ENCODE results near the gene ABO. TPM values are rescaled to one million over a fixed set of nuclear protein-coding genes. Genes with fewer than 3 reads are reported as not detected.
"Not testable (repeated sequence)": the region's sequence is repeated elsewhere in the genome, so short reads cannot be mapped to it uniquely, and the experiment has no call there.

The ABO gene
- total and polyA plus RNA-seq, 7 experiments from 2014 or later, result 1.7 to 3.3 TPM; not detected in 5

DNA sequence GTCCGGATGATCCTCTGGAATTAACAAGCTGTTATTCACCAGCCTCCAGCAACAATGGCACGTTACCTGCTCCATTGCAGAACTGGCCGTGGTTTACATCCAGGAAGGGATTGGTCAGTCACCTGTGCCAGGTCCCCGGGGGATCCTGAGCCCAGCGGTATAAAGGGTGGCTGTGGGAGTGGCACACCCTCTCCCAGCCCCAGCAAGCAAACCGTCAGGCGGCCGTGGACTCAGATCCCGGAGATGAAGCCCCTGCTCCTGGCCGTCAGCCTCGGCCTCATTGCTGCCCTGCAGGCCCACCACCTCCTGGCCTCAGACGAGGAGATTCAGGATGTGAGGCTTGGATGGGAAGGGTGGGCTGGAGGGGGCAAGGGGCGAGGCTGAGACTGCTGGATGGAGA lies 42.5 kb upstream of the ABO start:
- H3K9me3 Mint-ChIP-seq; H3K27me3 ChIP-seq (ENCODE audit: control insufficient read depth in 2 of 2, insufficient read depth in 2 of 2, low read length in 2 of 2); DNase-seq; H3K27me3 Mint-ChIP-seq; H3K27ac Mint-ChIP-seq; POLR2A ChIA-PET; CTCF ChIA-PET; intact Hi-C loops (cut with micrococcal nuclease); H3K4me3 ChIP-seq (ENCODE audit: low read length); ATAC-seq; H3K4me3 Mint-ChIP-seq; H3K27ac ChIP-seq (ENCODE audit: low read depth, low read length); H3K36me3 Mint-ChIP-seq; H3K36me3 ChIP-seq (ENCODE audit: control insufficient read depth in 2 of 3, insufficient read depth in 3 of 3, low read length in 3 of 3); H3K4me1 ChIP-seq (ENCODE audit: control insufficient read depth in 2 of 2, insufficient read depth in 2 of 2, low read length in 2 of 2); H3K4me1 Mint-ChIP-seq; H3K9me3 ChIP-seq (ENCODE audit: control insufficient read depth in 2 of 3, low read length in 3 of 3): not testable (repeated sequence)

DNA sequence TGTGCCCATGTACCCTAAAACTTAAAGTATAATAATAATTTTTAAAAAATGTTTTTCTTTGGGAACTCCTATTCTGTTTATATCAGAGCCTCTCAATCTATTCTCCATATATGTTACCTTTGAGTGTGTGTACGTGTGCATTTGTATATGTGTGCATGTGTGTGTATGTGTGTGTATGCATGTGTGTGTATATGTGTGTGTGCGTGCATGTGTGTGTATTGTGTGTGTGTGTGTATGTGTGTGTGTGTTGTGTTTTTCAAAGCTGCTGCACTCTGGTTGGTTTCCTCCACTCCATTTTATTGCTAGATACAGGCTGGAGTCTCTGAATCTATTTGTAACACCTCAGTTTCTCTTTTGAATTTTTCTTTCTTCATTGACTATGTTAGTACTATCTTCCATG lies 41.0 kb upstream of the ABO start:
- ATAC-seq, result no peak
- no peak for DNase-seq
- Histone ChIP-seq H3K4me1 (ENCODE audit: control insufficient read depth in 2 of 2, insufficient read depth in 2 of 2, low read length in 2 of 2) (no peaks in the 10 kb centered on the region), H3K27ac (ENCODE audit: low read depth, low read length) (no peak overlapping the region), H3K4me3 (ENCODE audit: low read length) (no peak overlapping the region), H3K9me3 (ENCODE audit: control insufficient read depth in 2 of 3, low read length in 3 of 3) (no peaks in the 10 kb centered on the region), H3K36me3 (ENCODE audit: control insufficient read depth in 2 of 3, insufficient read depth in 3 of 3, low read length in 3 of 3) (no peaks in the 10 kb centered on the region), H3K27me3 (ENCODE audit: control insufficient read depth in 2 of 2, insufficient read depth in 2 of 2, low read length in 2 of 2) (no peaks in the 10 kb centered on the region)
- H3K27me3 Mint-ChIP-seq, result peaks cover 0 to 3% (median 0%) of the 10 kb centered on the region in 5 donors
- no peaks in the 10 kb centered on the region for H3K4me1 Mint-ChIP-seq
- no peak overlapping the region for H3K4me3 Mint-ChIP-seq
- intact Hi-C loops (cut with micrococcal nuclease), result no loop called here
- CTCF ChIA-PET, result no interaction called here
- H3K27ac Mint-ChIP-seq, result no peak overlapping the region
- POLR2A ChIA-PET, result no interaction called here
- peaks cover 0 to 2% (median 0%) of the 10 kb centered on the region in 11 donors for H3K9me3 Mint-ChIP-seq
- no peaks in the 10 kb centered on the region for H3K36me3 Mint-ChIP-seq

DNA sequence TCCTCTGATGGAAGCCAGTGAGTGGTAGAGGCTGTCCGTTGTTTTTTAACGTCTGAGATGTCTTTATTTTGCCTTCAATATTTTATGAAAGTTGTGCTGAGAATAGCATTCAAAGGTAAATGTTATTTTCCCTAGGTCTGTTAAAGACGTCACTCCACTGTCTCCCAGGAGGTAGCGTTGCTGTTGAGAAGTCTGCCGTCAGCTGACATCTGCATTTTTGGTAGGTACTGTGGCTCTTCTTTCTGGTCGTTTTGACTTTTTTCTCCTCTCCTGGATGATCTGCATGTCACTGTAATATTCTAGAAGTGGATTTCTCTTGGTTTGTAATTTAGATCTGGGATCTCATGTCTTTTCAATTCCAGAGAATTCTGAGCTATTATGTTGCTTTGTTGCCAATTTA lies 34.6 kb upstream of the ABO start:
- POLR2A ChIA-PET, result no interaction called here
- Histone ChIP-seq H3K4me1 (ENCODE audit: control insufficient read depth in 2 of 2, insufficient read depth in 2 of 2, low read length in 2 of 2) (no peaks in the 10 kb centered on the region), H3K4me3 (ENCODE audit: low read length) (no peak overlapping the region), H3K27ac (ENCODE audit: low read depth, low read length) (no peak overlapping the region), H3K9me3 (ENCODE audit: control insufficient read depth in 2 of 3, low read length in 3 of 3) (no peaks in the 10 kb centered on the region), H3K36me3 (ENCODE audit: control insufficient read depth in 2 of 3, insufficient read depth in 3 of 3, low read length in 3 of 3) (no peaks in the 10 kb centered on the region), H3K27me3 (ENCODE audit: control insufficient read depth in 2 of 2, insufficient read depth in 2 of 2, low read length in 2 of 2) (no peaks in the 10 kb centered on the region)
- H3K4me3 Mint-ChIP-seq, result no peak overlapping the region
- no peak overlapping the region for H3K27ac Mint-ChIP-seq
- intact Hi-C loops (cut with micrococcal nuclease), result no loop called here
- peaks cover 0 to 6% (median 0%) of the 10 kb centered on the region in 11 donors for H3K9me3 Mint-ChIP-seq
- ATAC-seq, result no peak
- H3K27me3 Mint-ChIP-seq, result peaks cover 9 to 30% (median 18%) of the 10 kb centered on the region in 5 donors
- no peak for DNase-seq
- CTCF ChIA-PET, result no interaction called here
- H3K4me1 Mint-ChIP-seq, result no peaks in the 10 kb centered on the region
- H3K36me3 Mint-ChIP-seq, result peaks cover 0 to 4% (median 0%) of the 10 kb centered on the region in 5 donors

DNA sequence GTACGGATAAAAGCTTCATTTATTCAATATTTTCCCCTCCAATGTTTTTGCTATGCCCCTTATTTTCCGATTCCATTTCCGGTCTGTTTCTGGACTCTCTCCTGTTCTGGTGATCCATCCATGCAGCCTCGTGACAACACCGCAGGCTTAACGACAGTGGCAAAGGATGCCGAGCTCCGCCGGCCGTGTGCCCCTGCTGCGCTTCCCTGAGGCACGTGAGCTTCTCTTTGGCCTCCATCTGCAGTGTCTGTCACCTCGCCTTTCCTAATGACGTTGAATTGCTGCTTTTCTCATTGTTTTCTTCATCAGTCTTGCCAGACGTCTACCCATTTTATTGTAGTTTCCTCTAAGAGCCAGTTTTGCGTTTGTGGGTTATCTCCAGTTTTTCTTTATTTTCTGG lies 32.3 kb upstream of the ABO start:
- H3K4me1 Mint-ChIP-seq, result no peaks in the 10 kb centered on the region
- peaks cover 9 to 30% (median 18%) of the 10 kb centered on the region in 5 donors for H3K27me3 Mint-ChIP-seq
- DNase-seq (no peak), ATAC-seq (no peak)
- Histone ChIP-seq H3K4me1 (ENCODE audit: control insufficient read depth in 2 of 2, insufficient read depth in 2 of 2, low read length in 2 of 2) (no peaks in the 10 kb centered on the region), H3K36me3 (ENCODE audit: control insufficient read depth in 2 of 3, insufficient read depth in 3 of 3, low read length in 3 of 3) (no peaks in the 10 kb centered on the region), H3K27ac (ENCODE audit: low read depth, low read length) (no peak overlapping the region), H3K9me3 (ENCODE audit: control insufficient read depth in 2 of 3, low read length in 3 of 3) (no peaks in the 10 kb centered on the region), H3K4me3 (ENCODE audit: low read length) (no peak overlapping the region), H3K27me3 (ENCODE audit: control insufficient read depth in 2 of 2, insufficient read depth in 2 of 2, low read length in 2 of 2) (no peaks in the 10 kb centered on the region)
- CTCF ChIA-PET, result no interaction called here
- H3K9me3 Mint-ChIP-seq, result peaks cover 0 to 6% (median 0%) of the 10 kb centered on the region in 11 donors
- peaks cover 0 to 4% (median 0%) of the 10 kb centered on the region in 5 donors for H3K36me3 Mint-ChIP-seq
- no peak overlapping the region for H3K27ac Mint-ChIP-seq
- POLR2A ChIA-PET, result no interaction called here
- intact Hi-C loops (cut with micrococcal nuclease), result no loop called here
- no peak overlapping the region for H3K4me3 Mint-ChIP-seq

DNA sequence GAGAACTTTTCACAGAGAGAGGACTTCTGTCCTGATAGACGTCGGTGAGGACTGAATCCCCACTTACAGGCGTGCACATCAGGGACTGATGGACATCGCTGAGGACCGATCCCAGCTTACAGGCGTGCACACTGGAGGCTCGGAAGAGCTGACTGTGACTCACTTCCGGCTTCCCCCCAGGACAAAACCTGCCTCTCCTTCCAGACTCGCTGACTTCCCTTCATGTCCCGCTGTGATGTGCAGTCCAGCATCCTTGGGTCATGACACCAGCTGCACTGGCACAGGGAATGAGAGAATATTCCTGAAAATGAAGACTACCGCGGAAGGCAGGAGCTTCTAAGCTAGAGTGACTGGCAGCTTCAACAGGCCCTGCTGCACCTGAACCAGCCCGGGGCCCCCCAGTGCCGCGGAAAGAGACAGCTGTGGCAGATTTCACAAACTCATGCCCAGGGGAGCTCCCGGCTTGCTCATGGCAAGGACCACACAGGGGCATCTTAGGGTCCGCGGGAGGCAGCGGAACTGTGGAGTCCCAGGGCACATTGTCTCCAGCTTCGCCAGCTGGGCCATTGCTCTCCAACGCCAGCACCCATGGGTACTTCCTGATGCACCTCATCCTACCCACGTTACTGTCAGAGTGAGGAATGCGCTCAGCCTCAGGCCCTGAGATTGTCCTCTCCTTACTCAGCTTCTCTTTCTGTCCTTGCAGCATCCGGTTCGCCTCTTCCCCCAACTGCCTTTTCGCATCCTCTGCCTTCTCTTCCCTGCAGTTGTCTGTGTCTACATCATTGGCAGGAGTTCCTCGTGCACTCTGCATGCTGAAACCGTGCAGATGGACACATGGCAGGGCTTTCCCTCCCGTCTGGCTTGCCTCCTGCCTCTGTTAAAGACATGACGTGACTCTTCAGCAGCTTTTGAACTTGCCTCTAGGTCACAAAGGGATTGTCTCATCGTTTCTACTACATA lies 31.5 kb upstream of the ABO start:
- no peaks in the 10 kb centered on the region for H3K4me1 ChIP-seq (ENCODE audit: control insufficient read depth in 2 of 2, insufficient read depth in 2 of 2, low read length in 2 of 2)
- H3K27me3 ChIP-seq (ENCODE audit: control insufficient read depth in 2 of 2, insufficient read depth in 2 of 2, low read length in 2 of 2), result no peaks in the 10 kb centered on the region
- no peak overlapping the region for H3K4me3 ChIP-seq (ENCODE audit: low read length)
- no peaks in the 10 kb centered on the region for H3K9me3 ChIP-seq (ENCODE audit: control insufficient read depth in 2 of 3, low read length in 3 of 3)
- Mint-ChIP-seq H3K9me3 (peaks cover 0 to 6% (median 0%) of the 10 kb centered on the region in 11 donors), H3K36me3 (peaks cover 0 to 4% (median 0%) of the 10 kb centered on the region in 5 donors), H3K4me3 (no peak overlapping the region), H3K27me3 (peaks cover 9 to 30% (median 18%) of the 10 kb centered on the region in 5 donors), H3K4me1 (no peaks in the 10 kb centered on the region), H3K27ac (no peak overlapping the region)
- H3K27ac ChIP-seq (ENCODE audit: low read depth, low read length), result no peak overlapping the region
- intact Hi-C loops (cut with micrococcal nuclease), result no loop called here
- no peaks in the 10 kb centered on the region for H3K36me3 ChIP-seq (ENCODE audit: control insufficient read depth in 2 of 3, insufficient read depth in 3 of 3, low read length in 3 of 3)
- DNase-seq (no peak), ATAC-seq (no peak)
- POLR2A ChIA-PET, result no interaction called here
- CTCF ChIA-PET, result no interaction called here

DNA sequence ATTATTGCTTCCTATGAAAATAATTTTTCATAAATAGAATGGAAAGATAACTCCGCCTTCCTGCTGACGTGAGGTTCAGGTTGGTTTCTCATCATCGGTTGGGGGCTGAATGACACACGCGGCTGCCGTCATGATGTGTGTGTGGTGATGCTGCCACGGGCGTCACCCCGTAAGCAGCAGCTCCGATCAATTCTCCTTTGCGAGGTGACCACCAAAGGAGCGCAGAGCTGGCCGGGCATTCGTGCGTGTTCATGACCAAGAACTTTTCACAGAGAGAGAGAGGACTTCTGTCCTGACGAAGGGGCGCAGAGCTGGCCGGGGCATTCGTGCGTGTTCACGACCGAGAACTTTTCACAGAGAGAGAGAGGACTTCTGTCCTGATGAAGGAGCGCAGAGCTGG lies 30.7 kb upstream of the ABO start:
- H3K27ac ChIP-seq (ENCODE audit: low read depth, low read length), result no peak overlapping the region
- Mint-ChIP-seq H3K9me3 (peaks cover 0 to 6% (median 0%) of the 10 kb centered on the region in 11 donors), H3K27ac (no peak overlapping the region), H3K36me3 (peaks cover 0 to 4% (median 0%) of the 10 kb centered on the region in 5 donors), H3K27me3 (peaks cover 9 to 27% (median 18%) of the 10 kb centered on the region in 5 donors), H3K4me1 (no peaks in the 10 kb centered on the region), H3K4me3 (no peak overlapping the region)
- POLR2A ChIA-PET, result no interaction called here
- CTCF ChIA-PET, result no interaction called here
- ATAC-seq (no peak), DNase-seq (no peak)
- no peak overlapping the region for H3K4me3 ChIP-seq (ENCODE audit: low read length)
- H3K36me3 ChIP-seq (ENCODE audit: control insufficient read depth in 2 of 3, insufficient read depth in 3 of 3, low read length in 3 of 3), result no peaks in the 10 kb centered on the region
- H3K4me1 ChIP-seq (ENCODE audit: control insufficient read depth in 2 of 2, insufficient read depth in 2 of 2, low read length in 2 of 2), result no peaks in the 10 kb centered on the region
- H3K27me3 ChIP-seq (ENCODE audit: control insufficient read depth in 2 of 2, insufficient read depth in 2 of 2, low read length in 2 of 2), result no peaks in the 10 kb centered on the region
- no peaks in the 10 kb centered on the region for H3K9me3 ChIP-seq (ENCODE audit: control insufficient read depth in 2 of 3, low read length in 3 of 3)
- intact Hi-C loops (cut with micrococcal nuclease), result no loop called here

Measured in naive thymus-derived CD4-positive, alpha-beta T cell (primary cell).